HG03457 (cell line): ENCODE measurements around the gene TNIK.

Experiments used
- ATAC-seq: cut with Tn5 transposase; IDR thresholded peaks from one replicate; pipeline ENCODE4 v1.9.1; 2021; ENCODE audit warnings: moderate number of reproducible peaks; ENCODE audit not compliant: unreplicated experiment

Gene TNIK

DNA sequence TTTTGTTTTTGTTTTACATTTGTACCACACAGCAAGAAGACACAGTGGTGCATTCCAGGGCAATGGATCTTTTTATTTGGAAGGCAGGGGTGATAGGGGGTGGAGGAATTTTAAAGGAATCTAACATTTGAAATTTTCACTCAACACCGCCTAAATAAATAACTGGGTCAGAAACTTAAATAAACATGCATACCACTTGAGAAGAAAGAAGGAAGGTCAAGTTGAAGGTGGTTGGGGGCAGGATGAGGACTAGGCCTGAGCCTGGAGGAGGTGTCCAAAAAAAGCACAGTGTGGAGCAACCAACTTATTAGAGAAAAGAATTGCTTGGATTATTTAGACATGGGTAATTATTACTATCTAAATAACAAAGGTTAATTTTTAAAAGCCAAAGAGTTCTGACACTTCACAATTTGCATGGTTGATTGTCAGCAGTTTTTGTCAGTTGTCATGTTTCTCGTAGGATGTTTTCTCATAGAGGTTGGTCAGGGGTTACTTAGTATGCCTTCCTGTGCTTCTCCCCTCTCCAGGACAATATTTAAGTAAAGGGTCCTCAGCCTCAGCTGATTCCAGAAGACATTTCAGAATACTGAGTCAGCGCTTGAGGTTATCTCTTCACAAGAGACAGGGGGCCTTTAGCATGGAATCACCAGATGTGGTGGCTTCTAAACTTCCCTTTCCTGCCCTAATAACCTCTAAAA is 260.0 kb downstream of the TNIK start:
- ATAC-seq, result no peak

GRCh38 chr3:171199473-171199829 is 260.8 kb downstream of the TNIK start:
- no peak for ATAC-seq

- no peak for ATAC-seq
Observed at GRCh38 chr3:171198781-171199472, 261.3 kb downstream of the TNIK start.

- no peak for ATAC-seq
Observed at GRCh38 chr3:171195686-171196085, 264.5 kb downstream of the TNIK start.

- no peak for ATAC-seq
Observed at GRCh38 chr3:171194965-171195364, 265.2 kb downstream of the TNIK start.

GRCh38 chr3:171193693-171194092 is 266.5 kb downstream of the TNIK start:
- ATAC-seq, result no peak

DNA sequence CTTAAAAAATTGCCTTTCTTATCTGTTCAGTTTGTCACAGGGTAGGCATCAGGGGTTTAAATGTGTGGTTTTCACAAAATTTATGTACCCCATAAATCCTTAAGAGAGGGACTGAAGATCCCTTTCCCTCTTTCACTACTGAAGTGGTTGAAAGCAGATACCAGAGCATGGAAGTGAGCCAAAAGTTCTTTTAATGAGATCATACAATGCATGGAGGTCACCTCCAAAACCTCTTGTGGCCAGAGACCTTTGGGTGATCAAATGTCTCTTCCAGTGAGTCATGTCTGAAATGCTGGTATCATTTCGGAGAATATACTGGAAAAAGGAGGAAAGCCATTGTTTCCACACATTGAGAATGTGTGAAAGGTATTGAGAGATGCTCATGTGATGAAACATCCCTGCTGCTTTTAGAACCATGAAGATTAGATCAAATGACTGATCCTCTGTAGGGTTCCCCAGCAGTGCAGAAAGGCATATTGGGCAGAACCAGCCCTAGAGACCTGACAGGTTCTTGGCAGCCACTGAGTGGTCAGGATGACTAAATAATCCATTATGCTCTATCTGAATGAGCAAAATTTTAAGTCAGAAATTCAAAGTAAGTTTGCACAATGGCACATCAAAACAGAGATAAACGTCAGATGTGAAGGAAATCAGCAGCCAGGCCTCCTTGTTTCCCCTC is 267.9 kb downstream of the TNIK start:
- no peak for ATAC-seq

- ATAC-seq, result no peak
Observed at GRCh38 chr3:171190668-171191067, 269.5 kb downstream of the TNIK start.

DNA sequence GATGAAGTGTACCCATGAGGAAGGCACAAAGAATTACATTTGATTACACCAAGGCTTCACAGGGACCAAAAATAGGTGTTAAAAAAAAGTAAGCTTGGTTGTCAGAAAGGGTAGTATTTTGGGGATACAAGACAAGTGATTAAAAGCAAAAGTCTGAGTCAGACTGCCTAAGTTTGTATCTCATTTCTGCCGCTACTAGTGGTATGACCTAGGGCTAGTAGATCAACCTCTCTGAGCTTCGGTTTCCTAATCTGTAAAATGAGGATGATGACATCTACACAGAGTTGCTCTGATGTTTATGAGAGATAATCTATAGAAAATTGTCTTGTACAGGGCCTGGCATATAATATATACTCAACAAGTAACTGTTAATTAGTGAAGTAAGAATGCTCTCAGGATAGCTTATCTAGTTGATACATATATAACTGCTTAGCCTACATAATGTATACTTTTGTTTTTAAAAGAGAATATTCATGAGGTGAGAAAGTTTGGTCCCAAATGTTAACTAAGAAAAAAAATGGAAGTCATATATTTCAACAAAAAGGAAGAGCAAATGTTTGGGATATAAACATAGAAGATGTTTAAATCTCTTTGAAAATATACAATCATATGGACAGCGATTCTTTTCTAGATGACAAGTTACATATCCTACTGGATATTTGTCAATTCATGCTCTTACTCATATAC is 270.7 kb downstream of the TNIK start:
- no peak for ATAC-seq

DNA sequence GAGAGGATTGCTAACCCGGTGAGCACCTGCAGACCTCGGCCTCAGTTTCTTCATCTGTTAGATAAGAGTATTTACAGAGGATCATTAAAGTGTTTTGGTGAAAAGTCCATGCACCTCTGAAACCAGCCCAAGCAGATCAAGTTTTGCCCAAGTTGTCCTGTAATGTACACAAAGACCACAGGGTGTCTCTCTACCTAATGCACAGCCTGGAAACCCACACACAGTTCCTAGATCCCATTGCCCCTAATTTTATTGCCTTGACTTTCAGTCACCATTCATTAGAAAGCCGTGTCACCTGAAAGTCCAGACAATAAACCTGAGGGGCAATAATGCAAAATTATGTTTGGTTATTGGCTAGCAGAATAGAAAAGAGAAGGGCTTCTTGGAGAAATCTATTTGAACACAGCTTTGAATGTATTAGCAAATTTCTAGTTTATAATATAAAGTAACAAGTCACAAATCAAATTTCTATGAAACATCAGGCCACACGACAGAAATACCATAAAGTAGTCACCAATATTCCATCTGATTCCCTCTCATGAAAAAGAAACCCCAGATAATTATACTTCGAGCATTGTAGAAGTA is 272.4 kb downstream of the TNIK start:
- ATAC-seq, result no peak

DNA sequence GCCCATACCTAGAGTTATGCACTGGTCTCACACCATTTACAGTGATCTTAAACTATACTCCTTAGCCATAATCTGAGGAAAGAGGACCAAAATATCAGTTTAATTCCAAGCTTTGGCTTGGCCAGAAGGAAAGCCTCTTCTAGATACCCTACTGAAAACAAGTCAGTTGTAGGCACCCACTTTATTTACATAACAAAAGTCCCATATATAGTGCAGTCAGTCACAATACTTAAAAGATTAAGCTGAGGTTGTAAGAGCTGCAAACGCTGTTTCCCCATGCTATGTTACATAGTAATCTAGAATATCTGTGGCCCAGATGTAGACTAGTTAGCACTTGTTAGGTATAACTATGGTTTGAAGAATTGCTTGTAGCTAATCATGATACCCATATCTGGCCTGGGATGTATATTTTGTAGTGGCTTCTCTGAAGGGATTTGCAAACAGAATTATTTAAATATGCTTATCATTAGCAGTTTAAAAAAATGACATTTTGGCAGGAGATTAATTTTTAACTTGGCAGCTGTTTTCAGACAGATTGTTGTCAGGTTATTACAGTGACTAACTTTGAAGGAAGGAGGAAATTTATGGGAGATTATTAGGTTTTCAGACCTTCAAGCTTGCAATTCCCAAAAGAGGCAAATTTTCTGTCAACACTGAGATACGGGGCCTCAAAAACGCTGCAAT is 273.2 kb downstream of the TNIK start:
- no peak for ATAC-seq

- ATAC-seq, result no peak
Observed at GRCh38 chr3:171186383-171186782, 273.8 kb downstream of the TNIK start.

GRCh38 chr3:171185959-171186358 is 274.2 kb downstream of the TNIK start:
- ATAC-seq, result no peak

DNA sequence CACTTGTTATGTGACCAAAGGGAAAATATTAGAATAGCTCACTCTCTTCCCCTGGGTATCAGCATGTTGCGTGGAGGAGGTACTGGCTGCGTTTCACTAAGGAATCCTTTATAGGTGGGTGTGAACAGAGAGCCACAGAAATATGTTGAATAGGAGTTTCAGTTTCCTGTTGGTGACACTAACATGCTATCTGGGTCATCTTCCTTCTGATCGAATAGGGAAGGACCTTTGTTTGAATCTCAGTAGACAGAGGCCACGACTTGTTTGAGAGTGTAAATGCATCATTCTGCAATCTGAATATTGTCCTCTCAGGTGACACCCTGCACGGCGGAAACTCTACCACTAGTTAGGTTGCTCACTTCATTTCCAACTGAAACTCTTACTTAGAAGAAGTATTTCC is 275.8 kb downstream of the TNIK start:
- ATAC-seq, result peak; percentile 73

DNA sequence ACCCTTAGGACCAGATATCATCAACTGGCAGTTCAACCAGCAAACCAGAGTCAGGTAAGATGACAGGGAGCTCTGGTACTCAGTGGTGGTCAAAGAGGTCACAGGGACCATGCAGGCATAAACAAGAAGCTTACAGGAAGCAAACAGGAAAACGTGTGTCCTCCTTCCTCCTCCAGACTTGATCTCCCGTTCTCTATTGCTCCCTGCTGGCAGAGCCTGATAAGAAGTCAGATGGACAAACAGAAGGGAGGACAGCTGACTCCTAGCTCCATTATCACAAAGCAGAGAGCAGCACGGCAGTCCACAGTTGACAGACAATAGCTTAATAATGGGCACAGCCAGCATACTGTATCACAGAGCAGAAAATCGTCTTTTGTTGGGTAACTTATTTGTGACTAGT is 277.2 kb downstream of the TNIK start:
- ATAC-seq, result no peak

DNA sequence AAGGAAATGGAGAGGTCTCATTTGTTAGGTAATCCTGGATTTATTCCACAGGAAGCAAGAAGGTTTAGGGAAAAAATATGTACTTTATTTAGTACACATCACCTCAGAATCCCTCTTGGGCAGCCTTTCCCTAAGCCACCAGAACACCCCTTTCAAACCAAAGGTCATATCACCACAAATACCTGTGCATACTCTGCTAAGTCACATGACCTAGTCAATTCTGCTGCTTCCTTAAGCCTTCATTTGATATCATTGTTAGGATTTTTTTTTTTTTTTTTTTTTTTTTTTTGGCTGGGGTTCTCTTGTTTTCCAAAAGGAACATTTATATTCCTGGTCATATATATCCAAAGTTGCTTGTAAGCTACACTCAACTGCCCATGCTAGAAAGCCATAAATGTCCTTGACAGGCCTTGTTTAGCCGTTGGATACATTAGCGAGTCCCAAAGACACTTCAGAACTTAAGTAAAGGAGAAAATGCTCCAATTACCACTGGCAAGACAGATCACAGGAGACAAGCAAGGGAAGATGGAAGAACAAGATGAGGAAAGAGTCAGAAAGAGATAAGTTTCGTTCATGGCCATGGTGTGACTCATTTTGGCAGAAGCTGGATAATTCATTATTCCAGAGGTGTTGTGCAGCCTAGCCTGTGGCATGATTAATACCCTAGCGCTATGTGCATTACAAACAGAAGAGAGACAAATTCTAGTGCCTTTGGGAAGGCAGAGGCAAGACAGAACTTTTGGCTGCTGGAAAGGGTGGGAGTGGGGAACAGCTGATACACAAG is 278.1 kb downstream of the TNIK start:
- no peak for ATAC-seq

- ATAC-seq, result no peak
Observed at GRCh38 chr3:171178714-171179113, 281.5 kb downstream of the TNIK start.

DNA sequence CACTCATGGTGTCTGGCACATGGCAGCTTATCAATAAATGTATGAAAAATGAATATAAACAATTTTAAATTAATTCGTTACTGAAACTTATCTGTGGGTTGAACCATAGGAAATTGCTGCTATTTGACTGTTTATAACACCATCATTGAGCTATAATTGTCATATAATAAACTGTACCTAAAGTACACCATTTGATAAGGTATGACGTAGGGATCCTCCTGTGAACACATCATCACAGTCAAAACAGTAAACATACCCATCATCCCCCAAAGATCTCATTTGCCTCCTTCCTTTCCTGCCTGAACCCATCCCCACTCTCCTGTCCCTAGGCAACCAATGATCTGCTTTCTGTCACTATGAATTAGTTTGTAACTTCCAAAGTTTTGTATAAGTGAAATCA is 282.7 kb downstream of the TNIK start:
- no peak for ATAC-seq

DNA sequence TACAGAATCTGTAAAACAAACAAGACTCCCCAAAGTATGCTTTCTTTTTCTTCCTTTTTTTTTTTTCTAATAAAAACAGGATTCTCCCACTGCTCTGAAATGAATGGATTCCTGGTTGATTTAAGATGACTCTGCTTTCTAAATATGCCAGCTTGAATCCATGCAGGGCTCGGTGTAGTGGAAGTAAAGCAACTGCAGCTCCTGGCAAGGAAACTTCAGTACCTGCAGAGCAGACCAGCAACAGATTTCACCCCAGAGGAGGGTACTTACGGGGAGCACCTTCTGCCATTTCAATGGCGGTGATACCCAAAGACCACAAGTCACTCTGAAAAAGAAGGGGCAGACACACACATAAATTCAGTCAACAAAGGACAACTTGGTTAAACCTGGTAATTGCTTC is 283.1 kb downstream of the TNIK start:
- ATAC-seq, result no peak
